Measurements from ENCODE around the gene HMOX1. TPM values are rescaled to one million over a fixed set of nuclear protein-coding genes. Genes with fewer than 3 reads are reported as not detected.

HMOX1 gene
- total and polyA plus RNA-seq, 4 donors, result 9.6 to 53.6 (median 31.8) TPM

- no peak for DNase-seq
- ATAC-seq (ENCODE audit: low FRiP score), result no peak
- no peak overlapping the region for H3K27ac ChIP-seq (ENCODE audit: low read depth in 1 of 2, low read length in 2 of 2)
- no peaks in the 10 kb centered on the region for H3K9me3 ChIP-seq (ENCODE audit: control insufficient read depth, low read length)
- 84 to 89% methylated on average over 9 of the region's 9 CpGs for WGBS, 2 donors
- H3K36me3 ChIP-seq (ENCODE audit: control insufficient read depth in 1 of 2, insufficient read depth in 2 of 2, low read length in 1 of 2), result no peaks in the 10 kb centered on the region
- no peak overlapping the region for H3K4me3 ChIP-seq (ENCODE audit: low read length in 2 of 2)
- intact Hi-C loops (cut with DNase I), result no loop called here
- no peaks in the 10 kb centered on the region for H3K4me1 ChIP-seq (ENCODE audit: control insufficient read depth in 1 of 2, insufficient read depth in 2 of 2, low read length in 2 of 2)
- no peaks in the 10 kb centered on the region for H3K27me3 ChIP-seq (ENCODE audit: control insufficient read depth in 1 of 2, insufficient read depth in 2 of 2, low read length in 1 of 2)
Measured at GRCh38 chr22:35417606-35418005, 36.7 kb downstream of the HMOX1 start.

- intact Hi-C loops (cut with DNase I), result no loop called here
- no peak overlapping the region for H3K4me3 ChIP-seq (ENCODE audit: low read length in 2 of 2)
- no peaks in the 10 kb centered on the region for H3K36me3 ChIP-seq (ENCODE audit: control insufficient read depth in 1 of 2, insufficient read depth in 2 of 2, low read length in 1 of 2)
- no peaks in the 10 kb centered on the region for H3K4me1 ChIP-seq (ENCODE audit: control insufficient read depth in 1 of 2, insufficient read depth in 2 of 2, low read length in 2 of 2)
- no peak overlapping the region for H3K27ac ChIP-seq (ENCODE audit: low read depth in 1 of 2, low read length in 2 of 2)
- H3K27me3 ChIP-seq (ENCODE audit: control insufficient read depth in 1 of 2, insufficient read depth in 2 of 2, low read length in 1 of 2), result no peaks in the 10 kb centered on the region
- WGBS, 2 donors, result 90 to 91% methylated on average over 8 of the region's 8 CpGs
- no peaks in the 10 kb centered on the region for H3K9me3 ChIP-seq (ENCODE audit: control insufficient read depth, low read length)
- no peak for DNase-seq
- ATAC-seq (ENCODE audit: low FRiP score), result no peak
Measured at GRCh38 chr22:35418088-35418487, 37.2 kb downstream of the HMOX1 start.

GRCh38 chr22:35418731-35419130, 37.8 kb downstream of the HMOX1 start:
- H3K27me3 ChIP-seq (ENCODE audit: control insufficient read depth in 1 of 2, insufficient read depth in 2 of 2, low read length in 1 of 2), result no peaks in the 10 kb centered on the region
- no peak for ATAC-seq (ENCODE audit: low FRiP score)
- H3K27ac ChIP-seq (ENCODE audit: low read depth in 1 of 2, low read length in 2 of 2), result no peak overlapping the region
- H3K4me1 ChIP-seq (ENCODE audit: control insufficient read depth in 1 of 2, insufficient read depth in 2 of 2, low read length in 2 of 2), result no peaks in the 10 kb centered on the region
- WGBS, 2 donors, result 95 to 98% methylated on average over 3 of the region's 3 CpGs
- H3K36me3 ChIP-seq (ENCODE audit: control insufficient read depth in 1 of 2, insufficient read depth in 2 of 2, low read length in 1 of 2), result no peaks in the 10 kb centered on the region
- no peak for DNase-seq
- no peak overlapping the region for H3K4me3 ChIP-seq (ENCODE audit: low read length in 2 of 2)
- intact Hi-C loops (cut with DNase I), result no loop called here
- no peaks in the 10 kb centered on the region for H3K9me3 ChIP-seq (ENCODE audit: control insufficient read depth, low read length)

GRCh38 chr22:35419756-35420155, 38.9 kb downstream of the HMOX1 start:
- peaks cover 0 to 6% of the 10 kb centered on the region in 2 donors for H3K36me3 ChIP-seq (ENCODE audit: control insufficient read depth in 1 of 2, insufficient read depth in 2 of 2, low read length in 1 of 2)
- intact Hi-C loops (cut with DNase I), result no loop called here
- ATAC-seq (ENCODE audit: low FRiP score), result no peak

GRCh38 chr22:35421121-35421520, 40.2 kb downstream of the HMOX1 start:
- ATAC-seq (ENCODE audit: low FRiP score), result no peak
- Histone ChIP-seq H3K4me1 (ENCODE audit: control insufficient read depth in 1 of 2, insufficient read depth in 2 of 2, low read length in 2 of 2) (no peaks in the 10 kb centered on the region), H3K9me3 (ENCODE audit: control insufficient read depth, low read length) (no peaks in the 10 kb centered on the region), H3K4me3 (ENCODE audit: low read length in 2 of 2) (no peak overlapping the region), H3K27ac (ENCODE audit: low read depth in 1 of 2, low read length in 2 of 2) (no peak overlapping the region), H3K36me3 (ENCODE audit: control insufficient read depth in 1 of 2, insufficient read depth in 2 of 2, low read length in 1 of 2) (peaks cover 0 to 6% of the 10 kb centered on the region in 2 donors), H3K27me3 (ENCODE audit: control insufficient read depth in 1 of 2, insufficient read depth in 2 of 2, low read length in 1 of 2) (no peaks in the 10 kb centered on the region)
- WGBS, 2 donors, result 93 to 94% methylated on average over 12 of the region's 12 CpGs
- intact Hi-C loops (cut with DNase I), result no loop called here
- no peak for DNase-seq

More at GRCh38 chr22:35419756-35420155, 38.9 kb downstream of the HMOX1 start:
- Histone ChIP-seq H3K27ac (ENCODE audit: low read depth in 1 of 2, low read length in 2 of 2) (no peak overlapping the region), H3K4me3 (ENCODE audit: low read length in 2 of 2) (no peak overlapping the region), H3K27me3 (ENCODE audit: control insufficient read depth in 1 of 2, insufficient read depth in 2 of 2, low read length in 1 of 2) (no peaks in the 10 kb centered on the region), H3K4me1 (ENCODE audit: control insufficient read depth in 1 of 2, insufficient read depth in 2 of 2, low read length in 2 of 2) (no peaks in the 10 kb centered on the region), H3K9me3 (ENCODE audit: control insufficient read depth, low read length) (no peaks in the 10 kb centered on the region)
- WGBS, 2 donors, result 95% methylated on average over 10 of the region's 10 CpGs
- DNase-seq, result no peak

- intact Hi-C loops (cut with DNase I), result no loop called here
- WGBS, 2 donors, result 88 to 92% methylated on average over 4 of the region's 4 CpGs
- DNase-seq, result no peak
- Histone ChIP-seq H3K27ac (ENCODE audit: low read depth in 1 of 2, low read length in 2 of 2) (no peak overlapping the region), H3K27me3 (ENCODE audit: control insufficient read depth in 1 of 2, insufficient read depth in 2 of 2, low read length in 1 of 2) (no peaks in the 10 kb centered on the region), H3K4me3 (ENCODE audit: low read length in 2 of 2) (no peak overlapping the region), H3K9me3 (ENCODE audit: control insufficient read depth, low read length) (no peaks in the 10 kb centered on the region), H3K36me3 (ENCODE audit: control insufficient read depth in 1 of 2, insufficient read depth in 2 of 2, low read length in 1 of 2) (peaks cover 0 to 6% of the 10 kb centered on the region in 2 donors), H3K4me1 (ENCODE audit: control insufficient read depth in 1 of 2, insufficient read depth in 2 of 2, low read length in 2 of 2) (no peaks in the 10 kb centered on the region)
- ATAC-seq (ENCODE audit: low FRiP score), result no peak
Measured at GRCh38 chr22:35422145-35422544, 41.2 kb downstream of the HMOX1 start.

GRCh38 chr22:35422936-35423335, 42.0 kb downstream of the HMOX1 start:
- WGBS, 2 donors, result 92 to 95% methylated on average over 9 of the region's 9 CpGs
- intact Hi-C loops (cut with DNase I), result no loop called here
- H3K4me1 ChIP-seq (ENCODE audit: control insufficient read depth in 1 of 2, insufficient read depth in 2 of 2, low read length in 2 of 2), result no peaks in the 10 kb centered on the region
- H3K4me3 ChIP-seq (ENCODE audit: low read length in 2 of 2), result no peak overlapping the region
- no peak for DNase-seq
- no peak overlapping the region for H3K27ac ChIP-seq (ENCODE audit: low read depth in 1 of 2, low read length in 2 of 2)
- no peaks in the 10 kb centered on the region for H3K9me3 ChIP-seq (ENCODE audit: control insufficient read depth, low read length)
- no peaks in the 10 kb centered on the region for H3K27me3 ChIP-seq (ENCODE audit: control insufficient read depth in 1 of 2, insufficient read depth in 2 of 2, low read length in 1 of 2)
- peaks cover 0 to 6% of the 10 kb centered on the region in 2 donors for H3K36me3 ChIP-seq (ENCODE audit: control insufficient read depth in 1 of 2, insufficient read depth in 2 of 2, low read length in 1 of 2)
- ATAC-seq (ENCODE audit: low FRiP score), result no peak

- intact Hi-C loops (cut with DNase I), result no loop called here
Measured at GRCh38 chr22:35424081-35424480, 43.2 kb downstream of the HMOX1 start.

GRCh38 chr22:35424761-35425160, 43.9 kb downstream of the HMOX1 start:
- intact Hi-C loops (cut with DNase I), result no loop called here
- DNase-seq (no peak), ATAC-seq (ENCODE audit: low FRiP score) (no peak)
- WGBS, 2 donors, result 84 to 87% methylated on average over 7 of the region's 7 CpGs
- Histone ChIP-seq H3K9me3 (ENCODE audit: control insufficient read depth, low read length) (no peaks in the 10 kb centered on the region), H3K36me3 (ENCODE audit: control insufficient read depth in 1 of 2, insufficient read depth in 2 of 2, low read length in 1 of 2) (peaks cover 0 to 6% of the 10 kb centered on the region in 2 donors), H3K27ac (ENCODE audit: low read depth in 1 of 2, low read length in 2 of 2) (no peak overlapping the region), H3K27me3 (ENCODE audit: control insufficient read depth in 1 of 2, insufficient read depth in 2 of 2, low read length in 1 of 2) (no peaks in the 10 kb centered on the region), H3K4me1 (ENCODE audit: control insufficient read depth in 1 of 2, insufficient read depth in 2 of 2, low read length in 2 of 2) (no peaks in the 10 kb centered on the region), H3K4me3 (ENCODE audit: low read length in 2 of 2) (no peak overlapping the region)

More at GRCh38 chr22:35424081-35424480, 43.2 kb downstream of the HMOX1 start:
- Histone ChIP-seq H3K27ac (ENCODE audit: low read depth in 1 of 2, low read length in 2 of 2) (no peak overlapping the region), H3K4me3 (ENCODE audit: low read length in 2 of 2) (no peak overlapping the region), H3K9me3 (ENCODE audit: control insufficient read depth, low read length) (no peaks in the 10 kb centered on the region), H3K4me1 (ENCODE audit: control insufficient read depth in 1 of 2, insufficient read depth in 2 of 2, low read length in 2 of 2) (no peaks in the 10 kb centered on the region), H3K36me3 (ENCODE audit: control insufficient read depth in 1 of 2, insufficient read depth in 2 of 2, low read length in 1 of 2) (peaks cover 0 to 6% of the 10 kb centered on the region in 2 donors), H3K27me3 (ENCODE audit: control insufficient read depth in 1 of 2, insufficient read depth in 2 of 2, low read length in 1 of 2) (no peaks in the 10 kb centered on the region)
- no peak for DNase-seq
- WGBS, 2 donors, result 96 to 97% methylated on average over 26 of the region's 26 CpGs
- no peak for ATAC-seq (ENCODE audit: low FRiP score)

All from aorta (tissue), 5 donors.